Heart right ventricle (tissue), 16 donors: ENCODE data around the gene KDM1B. TPM values are rescaled to one million over a fixed set of nuclear protein-coding genes. Genes with fewer than 3 reads are reported as not detected.
"Not testable (repeated sequence)": the region's sequence is repeated elsewhere in the genome, so short reads cannot be mapped to it uniquely, and the experiment has no call there.

ENCODE experiments used
- ATAC-seq, 8 donors: fragments of 200-7000 bp; cut with Tn5 transposase; one replicate each; pipeline ENCODE4 v1.9.1; 2020; ENCODE audit warnings: mild to moderate bottlenecking in 8 of 8, moderate library complexity in 8 of 8, moderate number of reproducible peaks in 1 of 8
- DNase-seq, 2 donors: peaks; one replicate each; pipeline ENCODE4 v3.0.0-alpha.2; 2020
- H3K27ac ChIP-seq, 10 donors: fragments of 200-600 bp; sonication (generic) in 2 of 10; one replicate each; pipeline versions ENCODE4 v1.5.0 to v1.8.0; 2020 to 2022; ENCODE audit warnings: mild to moderate bottlenecking in 3 of 10
- H3K27me3 ChIP-seq, 7 donors: fragments of 200-600 bp; one replicate each; pipeline ENCODE4 v1.8.0; 2021 to 2022; ENCODE audit warnings: mild to moderate bottlenecking in 2 of 7
- H3K36me3 ChIP-seq, 9 donors: fragments of 200-600 bp; sonication (generic) in 1 of 9; one replicate each; pipeline versions ENCODE4 v1.5.0 to v1.8.0; 2020 to 2022; ENCODE audit warnings: mild to moderate bottlenecking in 2 of 9
- H3K4me1 ChIP-seq, 9 donors: fragments of 200-600 bp; sonication (generic) in 1 of 9; one replicate each; pipeline versions ENCODE4 v1.5.0 to v1.8.0; 2020 to 2022; ENCODE audit warnings: mild to moderate bottlenecking in 4 of 9
- H3K4me3 ChIP-seq, 10 donors: fragments of 200-600 bp; sonication (generic) in 2 of 10; one replicate each; pipeline versions ENCODE4 v1.5.0 to v1.8.0; 2020 to 2022; ENCODE audit warnings: mild to moderate bottlenecking in 7 of 10, moderate library complexity in 2 of 10
- H3K9me3 ChIP-seq, 11 donors: fragments of 200-600 bp in 10 of 11; sonication (generic) in 2 of 11; one replicate each; pipeline versions ENCODE4 v1.5.0 to v1.8.0; 2013 to 2022; ENCODE audit warnings: mild to moderate bottlenecking in 2 of 11, control low read depth in 1 of 11, moderate library complexity in 1 of 11
- CTCF ChIP-seq, 9 donors: fragments of 200-600 bp; sonication (generic) in 2 of 9; IDR thresholded peaks; one replicate each; pipeline versions ENCODE4 v1.5.0 to v1.8.0; 2021 to 2022; ENCODE audit warnings: antibody characterized with exemption in 9 of 9, mild to moderate bottlenecking in 5 of 9, moderate library complexity in 1 of 9
- WGBS, 2 donors: extraction: QIAGEN DNeasy Blood & Tissue Kit; methylation state at CpG; one replicate each; pipeline ENCODE4 v1.1.7; 2013; ENCODE audit warnings: inconsistent platforms in 1 of 2; 5-methylcytosine and 5-hydroxymethylcytosine counted together
- intact Hi-C, 10 donors: fragments of 100-400 bp; cut with DNase I; formaldehyde crosslinking; loops; one replicate each; pipeline versions ENCODE4 v1.11.1 to v1.14.2; 2022
- polyA plus RNA-seq, 2 donors: library from polyadenylated mRNA; stranded (reverse); fragments of 200-250 nt; gene quantifications; one replicate each; pipeline ENCODE4 v1.2.3, GENCODE V29; 2013
- total RNA-seq, 10 donors: library from RNA; stranded (reverse); fragmentation: NEBNext Ultra II Directional in 3 of 10; extraction: Animal tissue kit (Norgen Biotek cat#: 25700) in 3 of 10; gene quantifications; one replicate each; pipeline versions ENCODE4 v1.2.1 to v1.2.4, GENCODE V29; 2021 to 2023
- donor health status: Arrhythmogenic right ventricular cardiomyopathy.
- donor health status: ischemic (EF 13 %, LVEDD 7.1; RV severe dilation, severe dysfunction).
- donor health status: healthy with polysubstance abuse.
- donor health status: DM: no; HTN: yes; CAD: no.
- donor health status: DM: no; HTN: no; CAD: no.
- donor health status: ischemic (EF 25% LVEDD 6.9; RV normal size, moderate dysfunction).
- donor health status: ischemic (EF 25% LVEDD 5.7; RV mildly dilated, moderate dysfunction).
- donor health status: healthy.
- donor health status: DM: yes; HTN: yes; CAD: no.
- donor health status: Ischemic cardiomyopathy.
- donor health status: ischemic (EF 35%, LVEDD 5.7; RV mildly dilated, moderate dysfunction).
- donor health status: nonischemic (EF 11% LVEDD 7.7; RV severe dilation, severe dysfunction).
- donor health status: DM: yes; HTN: yes; CAD: no.
- donor health status: PGD.
- donor health status: ischemic (EF 29% LVEDD 5.4; RV normal size, mild dysfunction).
- donor health status: nonischemic (EF 23%, LVEDD 6.1; RV moderate dilation, normal function).

The KDM1B gene
- total and polyA plus RNA-seq, 12 donors = 2.3 to 22.5 (median 15.2) TPM

GRCh38 chr6:18207949-18208348 is 52.7 kb downstream of the KDM1B start:
- peaks cover 0 to 11% (median 0%) of the 10 kb centered on the region in 9 donors for H3K4me1 ChIP-seq
- DNase-seq (no peak), ATAC-seq (no peak)
- H3K27ac ChIP-seq = peak overlapping the region in 1 of 10 donors; percentile 33
- H3K4me3 ChIP-seq = no peak overlapping the region
- no peaks in the 10 kb centered on the region for H3K9me3 ChIP-seq
- intact Hi-C loops = no loop called here
- H3K27me3 ChIP-seq = no peaks in the 10 kb centered on the region
- TF ChIP-seq CTCF (IDR thresholded peaks at IDR 0.05) = no peak
- 66 to 76% methylated on average over 2 of the region's 2 CpGs for WGBS, 2 donors
- peaks cover 0 to 85% (median 7%) of the 10 kb centered on the region in 9 donors for H3K36me3 ChIP-seq

GRCh38 chr6:18208778-18209177 is 53.6 kb downstream of the KDM1B start:
- WGBS, 2 donors = 85 to 95% methylated on average over 7 to 9 of the region's 9 CpGs
- ATAC-seq, intact Hi-C loops, H3K27ac ChIP-seq, H3K4me3 ChIP-seq, H3K9me3 ChIP-seq, H3K27me3 ChIP-seq, DNase-seq: not testable (repeated sequence)
- peaks cover 0 to 85% (median 9%) of the 10 kb centered on the region in 9 donors for H3K36me3 ChIP-seq
- H3K4me1 ChIP-seq = peaks cover 0 to 11% (median 0%) of the 10 kb centered on the region in 9 donors

- no peak for TF ChIP-seq CTCF (IDR thresholded peaks at IDR 0.05)
- Histone ChIP-seq H3K27me3 (no peaks in the 10 kb centered on the region), H3K27ac (peak overlapping the region in 7 of 10 donors; percentile 6 to 54 (median 41)), H3K4me3 (no peak overlapping the region), H3K36me3 (peaks cover 0 to 85% (median 11%) of the 10 kb centered on the region in 9 donors), H3K9me3 (no peaks in the 10 kb centered on the region), H3K4me1 (peaks cover 0 to 11% (median 0%) of the 10 kb centered on the region in 9 donors)
- 76 to 92% methylated on average over 12 of the region's 12 CpGs for WGBS, 2 donors
- intact Hi-C loops = loop anchor here in 1 of 10 donors (5.0 kb wide), 1 partner anchor 53 kb away; the partner anchor contains the start of gene DEK
- no peak for DNase-seq
- peak in 5 of 8 donors; percentile 54 to 85 (median 75) for ATAC-seq
These were observed 54.4 kb downstream of the KDM1B start for GRCh38 chr6:18209539-18210197.

GRCh38 chr6:18210707-18211106 is 55.5 kb downstream of the KDM1B start:
- Histone ChIP-seq H3K4me3 (no peak overlapping the region), H3K4me1 (peaks cover 0 to 15% (median under 1%) of the 10 kb centered on the region in 9 donors), H3K27ac (no peak overlapping the region), H3K27me3 (no peaks in the 10 kb centered on the region), H3K36me3 (peaks cover 0 to 85% (median 11%) of the 10 kb centered on the region in 9 donors), H3K9me3 (no peaks in the 10 kb centered on the region)
- no peak for TF ChIP-seq CTCF (IDR thresholded peaks at IDR 0.05)
- intact Hi-C loops = loop anchor here in 1 of 10 donors (5.0 kb wide), 1 partner anchor 52 kb away; the partner anchor contains the start of gene DEK
- ATAC-seq (no peak), DNase-seq (no peak)
- WGBS, 2 donors = 91% methylated on average over 5 of the region's 5 CpGs

GRCh38 chr6:18211338-18211737 is 56.1 kb downstream of the KDM1B start:
- 95 to 96% methylated on average over 6 of the region's 6 CpGs for WGBS, 2 donors
- no peak for TF ChIP-seq CTCF (IDR thresholded peaks at IDR 0.05)
- no peak for ATAC-seq

More at GRCh38 chr6:18211338-18211737, 56.1 kb downstream of the KDM1B start:
- Histone ChIP-seq H3K27ac (no peak overlapping the region), H3K36me3 (peaks cover 0 to 85% (median 11%) of the 10 kb centered on the region in 9 donors), H3K27me3 (no peaks in the 10 kb centered on the region), H3K9me3 (no peaks in the 10 kb centered on the region), H3K4me1 (peaks cover 0 to 18% (median 4%) of the 10 kb centered on the region in 9 donors), H3K4me3 (no peak overlapping the region)
- intact Hi-C loops = loop anchor here in 1 of 10 donors (5.0 kb wide), 1 partner anchor 51 kb away; the partner anchor contains the start of gene DEK
- no peak for DNase-seq
